HL-60/S4 treated with phorbol 12-myristate 13-acetate at 8.2 ng/mL for 4 days and 3 days (cell line): ENCODE measurements around the gene CILP2.

ENCODE experiments used
- in situ Hi-C: fragments of 300-500 bp; cut with MboI; formaldehyde crosslinking; loops from 2 replicates; pipeline ENCODE4 v1.15.0; 2022; ENCODE audit warnings: low sequenced_read_pairs

The CILP2 gene

GRCh38 chr19:19540715-19541515, 2.9 kb downstream of the CILP2 start:
- in situ Hi-C loops, result no loop called here

GRCh38 chr19:19541616-19542015, 3.6 kb downstream of the CILP2 start:
- in situ Hi-C loops, result no loop called here

- in situ Hi-C loops, result no loop called here
Measured at GRCh38 chr19:19542507-19542906, 4.4 kb downstream of the CILP2 start.

- in situ Hi-C loops, result no loop called here
Measured at GRCh38 chr19:19543101-19543500, 5.0 kb downstream of the CILP2 start.

GRCh38 chr19:19543640-19544039, 5.6 kb downstream of the CILP2 start:
- in situ Hi-C loops, result no loop called here

- in situ Hi-C loops, result no loop called here
Measured at GRCh38 chr19:19544257-19544953, 6.3 kb downstream of the CILP2 start.

- in situ Hi-C loops, result no loop called here
Measured at GRCh38 chr19:19544954-19545591, 7.0 kb downstream of the CILP2 start.

- in situ Hi-C loops, result no loop called here
Measured at GRCh38 chr19:19545707-19546106, 7.6 kb downstream of the CILP2 start.

- in situ Hi-C loops, result no loop called here
Measured at GRCh38 chr19:19546751-19547162, 8.7 kb downstream of the CILP2 start.

- in situ Hi-C loops, result no loop called here
Measured at GRCh38 chr19:19547674-19548336, 9.7 kb downstream of the CILP2 start.

GRCh38 chr19:19548915-19549759, 11.1 kb downstream of the CILP2 start:
- in situ Hi-C loops, result no loop called here

- in situ Hi-C loops, result no loop called here
Measured at GRCh38 chr19:19549804-19550464, 11.9 kb downstream of the CILP2 start.

- in situ Hi-C loops, result no loop called here
Measured at GRCh38 chr19:19550485-19550929, 12.4 kb downstream of the CILP2 start.

GRCh38 chr19:19550972-19551852, 13.1 kb downstream of the CILP2 start:
- in situ Hi-C loops, result no loop called here

GRCh38 chr19:19551853-19552192, 13.8 kb downstream of the CILP2 start:
- in situ Hi-C loops, result no loop called here

- in situ Hi-C loops, result no loop called here
Measured at GRCh38 chr19:19552798-19553197, 14.7 kb downstream of the CILP2 start.

- in situ Hi-C loops, result no loop called here
Measured at GRCh38 chr19:19553670-19554069, 15.6 kb downstream of the CILP2 start.

GRCh38 chr19:19554074-19555023, 16.3 kb downstream of the CILP2 start:
- in situ Hi-C loops, result no loop called here
